ENCODE results near the gene SLC9A1. TPM values are rescaled to one million over a fixed set of nuclear protein-coding genes. Genes with fewer than 3 reads are reported as not detected.
"Not testable (repeated sequence)": the region's sequence is repeated elsewhere in the genome, so short reads cannot be mapped to it uniquely, and the experiment has no call there.

Gene SLC9A1
- total RNA-seq, 1 donor from 2014 or later, result 17.3 TPM

- DNase-seq (ENCODE audit: low spot score) (peak; percentile 71), ATAC-seq (peak; percentile 81)
- intact Hi-C loops (cut with DNase I), result no loop called here
Observed at GRCh38 chr1:27137544-27138075, 17.3 kb downstream of the SLC9A1 start.

GRCh38 chr1:27136998-27137542 lies 17.9 kb downstream of the SLC9A1 start:
- ATAC-seq (peak; percentile 58), DNase-seq (ENCODE audit: low spot score) (peak; percentile 72)
- intact Hi-C loops (cut with DNase I), result no loop called here

GRCh38 chr1:27136236-27136551 lies 18.7 kb downstream of the SLC9A1 start:
- peak; percentile 18 for ATAC-seq
- no peak for DNase-seq (ENCODE audit: low spot score)
- intact Hi-C loops (cut with DNase I), result no loop called here

DNA sequence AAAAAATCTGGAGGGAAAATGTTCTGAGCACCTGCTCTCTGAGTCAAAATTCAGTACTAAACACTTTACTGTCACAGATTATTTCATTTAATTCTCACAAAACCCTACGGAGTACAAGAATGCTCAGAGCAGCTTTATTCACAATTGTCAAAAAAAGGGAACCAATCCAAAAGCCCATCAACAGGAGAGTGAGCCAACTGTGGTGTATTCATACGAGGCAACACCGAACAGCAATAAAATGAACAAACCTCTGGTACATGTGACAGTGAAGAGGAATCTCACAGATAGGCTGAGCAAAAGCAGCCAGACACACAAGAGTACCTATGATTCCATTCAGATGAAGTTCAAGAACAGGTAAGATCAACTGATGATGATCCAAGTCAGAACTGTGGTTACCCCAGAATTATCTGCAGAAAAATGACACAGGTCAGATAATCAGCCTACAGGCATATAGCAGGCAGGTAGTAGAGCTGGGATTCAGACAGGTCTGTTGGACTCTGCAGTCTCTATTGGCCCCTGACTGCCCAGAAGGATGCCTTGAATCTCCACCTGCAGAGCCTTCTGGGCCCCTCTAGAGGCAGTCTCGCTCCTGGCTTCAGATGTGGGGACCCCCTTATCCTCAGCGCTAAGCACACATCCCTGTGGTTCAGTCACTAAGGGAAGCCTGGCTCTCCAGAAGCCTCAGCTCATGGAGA lies 19.2 kb downstream of the SLC9A1 start:
- intact Hi-C loops (cut with DNase I), result no loop called here
- ATAC-seq (no peak), DNase-seq (ENCODE audit: low spot score) (no peak)

GRCh38 chr1:27133991-27134390 lies 20.9 kb downstream of the SLC9A1 start:
- no peak for ATAC-seq
- DNase-seq (ENCODE audit: low spot score), result no peak
- intact Hi-C loops (cut with DNase I), result no loop called here

GRCh38 chr1:27133158-27133557 lies 21.8 kb downstream of the SLC9A1 start:
- ATAC-seq, result no peak
- intact Hi-C loops (cut with DNase I), result no loop called here
- DNase-seq (ENCODE audit: low spot score), result no peak

- ATAC-seq (no peak), DNase-seq (ENCODE audit: low spot score) (no peak)
- intact Hi-C loops (cut with DNase I), result no loop called here
Observed at GRCh38 chr1:27132624-27133023, 22.3 kb downstream of the SLC9A1 start.

- intact Hi-C loops (cut with DNase I), result no loop called here
- ATAC-seq (no peak), DNase-seq (ENCODE audit: low spot score) (no peak)
Observed at GRCh38 chr1:27132147-27132546, 22.8 kb downstream of the SLC9A1 start.

DNA sequence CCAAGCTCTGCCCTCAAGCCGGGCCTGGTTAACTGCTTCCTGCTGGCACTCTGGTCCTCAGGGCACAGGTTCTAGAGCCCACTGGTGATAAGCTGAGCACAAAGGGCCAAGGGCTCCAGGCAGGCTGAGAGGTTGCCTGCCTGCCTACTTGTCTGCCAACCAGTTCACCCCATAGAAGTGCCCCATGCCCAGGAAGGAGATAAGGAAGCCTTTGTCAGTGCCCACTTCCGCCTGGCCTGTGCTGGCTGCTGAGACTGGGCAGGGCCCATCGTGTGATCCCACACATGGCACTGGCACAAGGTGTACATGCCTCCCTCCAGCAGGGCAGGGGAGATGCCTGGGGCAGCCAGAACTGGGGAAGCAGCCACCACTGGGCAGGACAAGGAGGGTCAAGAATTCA lies 24.1 kb downstream of the SLC9A1 start:
- intact Hi-C loops (cut with DNase I), result no loop called here
- ATAC-seq, result no peak
- no peak for DNase-seq (ENCODE audit: low spot score)

- intact Hi-C loops (cut with DNase I), result no loop called here
- ATAC-seq, result no peak
- no peak for DNase-seq (ENCODE audit: low spot score)
Observed at GRCh38 chr1:27129225-27129624, 25.7 kb downstream of the SLC9A1 start.

DNA sequence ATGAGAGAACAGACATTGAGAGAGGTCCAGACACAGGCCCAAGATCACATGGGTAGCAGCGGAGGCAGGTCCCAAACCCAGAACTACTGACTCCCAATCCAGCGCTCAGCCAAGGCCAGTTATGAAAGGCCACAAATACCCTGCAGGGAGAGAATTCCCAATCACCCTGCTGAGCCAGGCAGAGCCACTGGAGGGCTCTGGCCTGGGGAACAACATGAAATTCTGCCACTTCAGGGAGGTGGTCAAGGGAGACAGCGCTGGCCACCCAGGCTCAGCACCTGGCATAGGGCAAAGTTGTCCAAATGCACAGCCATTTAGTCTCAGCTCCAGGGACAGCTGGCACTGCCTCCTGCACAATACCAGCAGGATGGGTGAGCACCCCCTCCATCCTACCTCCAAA lies 27.5 kb downstream of the SLC9A1 start:
- no peak for ATAC-seq
- intact Hi-C loops (cut with DNase I), result no loop called here
- DNase-seq (ENCODE audit: low spot score), result no peak

DNA sequence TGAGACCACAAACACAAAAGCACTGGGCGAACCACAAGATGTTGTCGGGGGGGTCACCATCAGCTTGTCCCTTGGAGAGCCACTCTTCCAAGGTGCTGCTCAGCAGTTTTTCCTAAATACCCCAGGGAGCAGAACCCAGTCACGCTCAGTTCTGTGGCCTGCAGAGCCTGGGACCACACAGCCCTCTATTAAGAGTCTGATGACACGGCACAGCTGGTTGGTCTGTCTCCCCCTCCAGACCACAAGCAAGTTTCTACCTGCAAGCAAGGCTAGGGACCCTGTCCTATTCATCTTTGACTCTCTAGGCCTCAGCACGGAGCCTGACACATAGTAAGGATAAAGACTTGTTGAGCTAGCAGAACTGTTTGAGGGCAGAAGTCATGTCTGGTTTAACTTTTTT lies 28.5 kb downstream of the SLC9A1 start:
- intact Hi-C loops (cut with DNase I), result no loop called here
- ATAC-seq, result no peak
- no peak for DNase-seq (ENCODE audit: low spot score)

DNA sequence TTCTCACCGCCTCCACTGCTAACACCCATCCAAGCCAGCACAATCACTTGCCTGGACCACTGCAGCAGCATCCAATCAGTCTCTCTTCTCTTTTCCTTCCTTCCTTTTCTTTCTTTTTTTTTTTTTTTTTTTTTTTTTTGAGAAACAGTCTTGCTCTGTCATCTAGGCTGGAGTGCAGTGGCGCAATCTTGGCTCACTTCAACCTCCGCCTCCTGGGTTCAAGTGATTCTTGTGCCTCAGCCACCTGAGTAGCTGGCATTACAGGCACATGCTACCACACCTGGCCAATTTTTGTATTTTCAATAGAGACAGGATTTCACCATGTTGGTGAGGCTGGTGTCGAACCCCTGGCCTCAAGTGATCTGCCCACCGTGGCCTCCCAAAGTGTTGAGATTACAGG lies 29.8 kb downstream of the SLC9A1 start:
- DNase-seq (ENCODE audit: low spot score); ATAC-seq; intact Hi-C loops (cut with DNase I): not testable (repeated sequence)

DNA sequence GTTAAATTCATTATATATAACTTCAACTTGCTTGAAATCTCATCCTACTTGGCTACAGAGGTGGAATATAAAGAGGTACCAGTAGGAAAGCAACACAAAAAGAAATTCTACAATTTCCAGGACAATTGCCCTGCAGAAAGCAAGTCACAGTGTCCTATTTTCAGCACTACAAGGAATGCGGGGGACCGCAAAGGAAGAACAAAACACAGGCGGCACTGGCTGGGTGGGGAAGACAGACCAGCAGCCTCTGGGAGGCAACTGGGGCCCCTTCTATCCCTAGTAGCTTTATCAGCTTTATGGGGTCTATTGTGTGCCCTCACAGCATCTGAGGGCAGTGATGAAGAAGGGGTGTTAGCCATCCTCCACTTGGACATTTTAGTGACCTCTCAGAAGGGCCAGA lies 30.5 kb downstream of the SLC9A1 start:
- intact Hi-C loops (cut with DNase I), result no loop called here
- ATAC-seq, result no peak
- DNase-seq (ENCODE audit: low spot score), result no peak

DNA sequence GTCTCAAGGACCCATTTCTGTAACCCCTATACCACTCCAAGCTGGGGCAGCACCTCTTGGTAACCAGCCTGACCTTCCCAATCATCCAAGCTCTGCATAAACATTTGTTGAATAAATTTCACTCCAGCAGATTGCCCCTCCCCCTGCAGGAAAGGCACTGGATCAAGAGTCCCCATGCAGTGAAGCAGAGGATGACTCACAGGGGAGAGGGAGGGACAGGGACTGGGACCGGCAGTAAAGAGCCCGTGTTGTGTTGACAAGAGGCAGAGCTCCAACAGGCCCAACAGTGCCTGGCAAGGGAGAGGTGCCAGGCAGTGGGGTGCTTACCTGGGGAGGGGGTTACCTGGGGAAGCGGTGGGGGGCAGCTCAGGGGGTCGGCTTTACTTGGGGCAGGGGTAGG lies 32.3 kb downstream of the SLC9A1 start:
- intact Hi-C loops (cut with DNase I), result no loop called here
- DNase-seq (ENCODE audit: low spot score), result no peak
- ATAC-seq, result no peak

GRCh38 chr1:27120854-27121253 lies 34.1 kb downstream of the SLC9A1 start:
- intact Hi-C loops (cut with DNase I), result no loop called here
- ATAC-seq (no peak), DNase-seq (ENCODE audit: low spot score) (no peak)

DNA sequence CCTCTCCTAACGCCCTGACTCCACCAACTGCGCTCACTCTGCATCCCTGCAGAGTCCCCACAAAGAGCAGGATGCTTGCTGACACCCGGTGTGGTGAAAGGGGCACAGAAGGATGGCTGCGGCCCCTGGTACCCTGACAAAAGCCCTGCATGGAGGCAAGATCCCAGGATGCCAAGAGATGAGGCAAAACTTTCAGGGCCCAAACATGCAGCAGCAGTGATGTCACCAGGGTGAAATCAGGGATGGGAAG lies 36.6 kb downstream of the SLC9A1 start:
- intact Hi-C loops (cut with DNase I), result no loop called here
- DNase-seq (ENCODE audit: low spot score) (no peak), ATAC-seq (no peak)

DNA sequence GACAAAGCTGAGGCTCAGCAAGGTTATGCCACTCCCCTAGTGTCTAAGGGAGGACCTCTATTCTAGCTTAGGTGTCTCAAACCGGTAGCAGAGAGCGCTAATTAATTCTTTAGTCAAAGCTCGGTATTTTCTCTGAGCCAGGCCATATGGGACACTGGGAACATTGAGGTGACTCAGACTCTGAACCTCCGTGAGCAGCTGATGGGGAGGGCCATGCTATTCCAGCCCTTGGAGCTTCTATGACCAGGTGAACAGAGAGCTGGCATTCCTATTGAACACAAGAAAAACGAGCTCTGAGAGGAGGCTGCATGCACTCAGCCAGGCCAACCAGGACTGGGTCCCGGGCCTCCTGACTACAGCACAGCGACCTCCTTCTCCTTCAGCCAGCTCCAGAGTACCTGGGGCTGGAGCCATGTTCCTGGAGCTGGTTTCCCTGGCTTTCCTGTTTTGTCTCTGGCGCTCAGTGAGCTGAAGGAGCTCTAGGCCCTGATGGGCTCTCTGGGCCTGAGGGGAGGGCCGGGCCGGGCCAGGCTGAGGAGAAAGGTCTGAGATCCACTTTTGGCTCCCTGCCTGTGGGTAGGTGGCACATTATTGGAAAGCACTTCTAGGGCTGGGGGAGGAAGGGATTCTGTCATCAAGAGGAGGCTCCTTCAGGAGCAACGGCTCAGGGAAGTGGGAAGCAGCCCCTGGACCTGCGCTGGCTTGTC lies 37.0 kb downstream of the SLC9A1 start:
- no peak for DNase-seq (ENCODE audit: low spot score)
- ATAC-seq, result no peak
- intact Hi-C loops (cut with DNase I), result no loop called here

GRCh38 chr1:27116697-27117096 lies 38.2 kb downstream of the SLC9A1 start:
- intact Hi-C loops (cut with DNase I), result no loop called here

DNA sequence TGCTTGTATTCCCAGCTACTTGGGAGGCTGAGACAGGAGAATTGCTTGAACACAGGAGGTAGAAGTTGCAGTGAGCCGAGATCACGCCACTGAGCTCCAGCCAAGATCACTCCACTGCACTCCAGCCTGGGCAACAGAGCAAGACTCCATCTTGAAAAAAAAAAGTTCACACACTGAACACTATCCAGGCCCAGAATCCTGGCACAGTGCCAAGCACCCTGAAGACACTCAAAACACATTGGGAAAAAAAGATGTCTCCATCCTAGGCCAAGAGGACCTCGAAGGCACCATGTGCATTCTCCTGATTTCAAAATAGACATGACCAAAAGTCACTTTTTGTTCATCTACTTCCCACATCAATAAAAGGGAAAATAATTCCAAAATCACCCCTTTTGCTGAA lies 38.7 kb downstream of the SLC9A1 start:
- intact Hi-C loops (cut with DNase I), result no loop called here
- ATAC-seq (no peak), DNase-seq (ENCODE audit: low spot score) (no peak)

More at GRCh38 chr1:27116697-27117096, 38.2 kb downstream of the SLC9A1 start:
- no peak for DNase-seq (ENCODE audit: low spot score)
- no peak for ATAC-seq

DNA sequence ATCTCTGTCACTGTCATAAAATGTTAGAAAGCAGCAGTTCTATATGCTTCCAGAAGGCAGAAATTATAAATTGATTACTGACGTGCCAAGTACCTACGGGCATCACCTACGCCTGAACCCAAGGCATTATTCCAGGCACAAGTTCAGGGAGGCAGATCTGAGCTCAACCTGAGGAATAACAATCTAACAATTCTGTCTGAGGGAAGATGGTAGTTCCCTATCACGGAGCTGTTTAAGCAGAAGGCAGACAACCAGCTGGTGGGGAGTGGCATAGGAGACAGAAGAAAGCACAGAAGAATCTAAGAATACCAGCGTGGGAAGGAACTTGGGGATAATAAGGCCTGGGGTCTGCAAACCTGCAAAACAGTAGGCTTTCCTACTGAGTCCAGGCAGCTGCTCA lies 40.4 kb downstream of the SLC9A1 start:
- intact Hi-C loops (cut with DNase I), result no loop called here
- ATAC-seq (no peak), DNase-seq (ENCODE audit: low spot score) (no peak)
